ENCODE results near the gene OR10G3.

The OR10G3 gene

GRCh38 chr14:21535545-21536417, 44.1 kb downstream of the OR10G3 start:
- DNase-seq (ENCODE audit: low read depth in 3 of 3): no peak

GRCh38 chr14:21534576-21534975, 45.3 kb downstream of the OR10G3 start:
- no peak for DNase-seq (ENCODE audit: low read depth in 3 of 3)

GRCh38 chr14:21533294-21533693, 46.6 kb downstream of the OR10G3 start:
- no peak for DNase-seq (ENCODE audit: low read depth in 3 of 3)

- DNase-seq (ENCODE audit: low read depth in 3 of 3): no peak
These were observed 50.4 kb downstream of the OR10G3 start for GRCh38 chr14:21529515-21529914.

GRCh38 chr14:21528381-21529348, 51.2 kb downstream of the OR10G3 start:
- no peak for DNase-seq (ENCODE audit: low read depth in 3 of 3)

- DNase-seq (ENCODE audit: low read depth in 3 of 3): no peak
These were observed 52.6 kb downstream of the OR10G3 start for GRCh38 chr14:21527318-21527679.

- DNase-seq (ENCODE audit: low read depth in 3 of 3): no peak
These were observed 53.1 kb downstream of the OR10G3 start for GRCh38 chr14:21526672-21527317.

GRCh38 chr14:21525962-21526671, 53.8 kb downstream of the OR10G3 start, which contains the start of gene SALL2:
Gene SALL2 (minus strand): TSS chr14:21526346. CDS start chr14:21526127, 219 bp downstream.
- DNase-seq (ENCODE audit: low read depth in 3 of 3): peak; percentile 30 to 79 (median 49)

- DNase-seq (ENCODE audit: low read depth in 3 of 3): no peak
These were observed 54.3 kb downstream of the OR10G3 start for GRCh38 chr14:21525571-21525961.

GRCh38 chr14:21524575-21525490, 55.0 kb downstream of the OR10G3 start:
- DNase-seq (ENCODE audit: low read depth in 3 of 3): no peak

GRCh38 chr14:21523203-21523602, 56.7 kb downstream of the OR10G3 start:
- DNase-seq (ENCODE audit: low read depth in 3 of 3): no peak

GRCh38 chr14:21521501-21521900, 58.4 kb downstream of the OR10G3 start:
- no peak for DNase-seq (ENCODE audit: low read depth in 3 of 3)

GRCh38 chr14:21520767-21521166, 59.1 kb downstream of the OR10G3 start:
- DNase-seq (ENCODE audit: low read depth in 3 of 3): no peak

GRCh38 chr14:21518725-21519124, 61.2 kb downstream of the OR10G3 start:
- DNase-seq (ENCODE audit: low read depth in 3 of 3): no peak
